Sigmoid colon (tissue), 4 donors: ENCODE data around the gene MRI1.
A peak's percentile ranks its signal among the peaks of the same experiment; 100 is the strongest.

ENCODE experiments used
- EP300 ChIP-seq, 4 donors: sonication (generic); formaldehyde crosslinking; IDR thresholded peaks; one replicate each; pipeline ENCODE4 v1.6.1; 2017; ENCODE audit warnings: antibody characterized with exemption in 4 of 4
- POLR2AphosphoS5 ChIP-seq, 4 donors: sonication (generic); formaldehyde crosslinking; IDR thresholded peaks; one replicate each; pipeline ENCODE4 v1.6.1; 2017; ENCODE audit warnings: antibody characterized with exemption in 4 of 4

DNA sequence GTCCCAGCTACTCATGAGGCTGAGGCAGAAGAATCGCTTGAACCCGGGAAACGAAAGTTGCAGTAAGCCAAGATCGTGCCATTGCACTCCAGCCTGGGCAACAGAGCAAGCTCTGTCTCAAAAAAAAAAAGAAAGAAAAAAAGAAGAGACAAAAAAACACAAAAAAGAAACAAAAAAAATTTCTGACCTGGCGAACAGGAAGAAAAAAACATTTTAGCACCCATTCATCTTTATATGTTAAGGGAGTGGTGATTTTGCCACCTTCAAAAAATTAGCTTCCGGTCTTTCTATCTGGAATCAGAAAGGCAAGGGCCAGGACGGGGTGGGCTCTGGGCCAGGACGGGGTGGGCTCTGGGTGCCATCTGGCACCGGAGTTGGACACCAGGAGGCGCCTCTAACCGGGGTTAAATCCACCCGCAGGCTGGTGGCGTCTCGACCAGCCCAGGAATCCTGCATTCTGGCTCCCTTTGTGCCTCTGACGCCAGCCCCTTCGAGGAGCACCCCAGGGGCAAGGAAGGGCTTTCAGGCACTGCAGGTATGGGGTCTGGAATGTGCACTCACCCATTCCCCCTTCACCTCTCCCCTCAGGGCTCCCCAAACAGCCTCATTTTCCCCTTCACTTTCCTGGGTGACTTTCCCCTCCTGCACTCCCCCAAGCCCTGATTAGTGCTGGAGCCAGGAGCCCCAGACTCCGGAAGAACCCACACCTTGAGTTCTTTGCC lies 20.6 kb downstream of the MRI1 start:
- TF ChIP-seq POLR2AphosphoS5 (IDR thresholded peaks at IDR 0.05) (peak in 1 of 4 donors; percentile 17), EP300 (IDR thresholded peaks at IDR 0.05) (no peak)
